GM23248 (cell line): Measurements from ENCODE around the gene RFPL3. TPM values are rescaled to one million over a fixed set of nuclear protein-coding genes. Genes with fewer than 3 reads are reported as not detected.
A peak's percentile ranks its signal among the peaks of the same experiment; 100 is the strongest.
"Not testable (repeated sequence)": the region's sequence is repeated elsewhere in the genome, so short reads cannot be mapped to it uniquely, and the experiment has no call there.

Experiments
- DNase-seq: peaks from one replicate; pipeline ENCODE4 v3.0.0-alpha.2; 2015
- H2AFZ ChIP-seq: fragments of 200-600 bp; sonication (generic); 2 replicates; pipeline ENCODE4 v1.6.1; 2016; ENCODE audit warnings: antibody characterized with exemption
- H3F3A ChIP-seq: fragments of 200-600 bp; sonication (generic); 2 replicates; pipeline ENCODE4 v1.6.1; 2016; ENCODE audit warnings: mild to moderate bottlenecking, antibody characterized with exemption, mixed run types; ENCODE audit not compliant: insufficient read depth
- H3K27ac ChIP-seq: fragments of 200-600 bp; sonication (generic); 2 replicates; pipeline ENCODE4 v1.5.1; 2016; ENCODE audit warnings: mild to moderate bottlenecking
- H3K27me3 ChIP-seq: fragments of 200-600 bp; sonication (generic); replicated peaks from 2 replicates; pipeline ENCODE4 v1.6.1; 2016; ENCODE audit warnings: mild to moderate bottlenecking; ENCODE audit not compliant: insufficient read depth
- H3K36me3 ChIP-seq: fragments of 200-600 bp; sonication (generic); 2 replicates; pipeline ENCODE4 v1.6.1; 2016; ENCODE audit warnings: low read depth, mild to moderate bottlenecking
- H3K4me1 ChIP-seq: fragments of 200-600 bp; sonication (generic); 2 replicates; pipeline ENCODE4 v1.6.1; 2016; ENCODE audit warnings: mild to moderate bottlenecking; ENCODE audit not compliant: insufficient read depth
- H3K4me2 ChIP-seq: fragments of 200-600 bp; sonication (generic); one replicate; pipeline ENCODE4 v1.6.1; 2016; ENCODE audit warnings: mild to moderate bottlenecking; ENCODE audit not compliant: unreplicated experiment
- H3K4me3 ChIP-seq: fragments of 200-600 bp; sonication (generic); 2 replicates; pipeline ENCODE4 v1.5.1; 2016; ENCODE audit warnings: mild to moderate bottlenecking
- H3K79me2 ChIP-seq: fragments of 200-600 bp; sonication (generic); 2 replicates; pipeline ENCODE4 v1.6.1; 2016; ENCODE audit warnings: mild to moderate bottlenecking; ENCODE audit not compliant: insufficient read depth
- H3K9ac ChIP-seq: fragments of 200-600 bp; sonication (generic); 2 replicates; pipeline ENCODE4 v1.6.1; 2016; ENCODE audit warnings: mild to moderate bottlenecking
- H3K9me2 ChIP-seq: fragments of 200-600 bp; sonication (generic); 2 replicates; pipeline ENCODE4 v1.6.1; 2016; ENCODE audit warnings: mixed run types, mild to moderate bottlenecking, moderate library complexity; ENCODE audit not compliant: insufficient read depth
- H3K9me3 ChIP-seq: fragments of 200-600 bp; sonication (generic); one replicate; pipeline ENCODE4 v1.6.1; 2017; ENCODE audit warnings: low read depth
- H4K20me1 ChIP-seq: fragments of 200-600 bp; sonication (generic); 2 replicates; pipeline ENCODE4 v1.6.0; 2016; ENCODE audit not compliant: insufficient read depth
- EZH2 ChIP-seq: fragments of 200-600 bp; sonication (generic); IDR thresholded peaks from 2 replicates; pipeline ENCODE4 v1.6.1; 2018; ENCODE audit warnings: antibody characterized with exemption, mild to moderate bottlenecking; ENCODE audit not compliant: insufficient read depth, poor library complexity, severe bottlenecking
- EZH2phosphoT487 ChIP-seq: fragments of 200-600 bp; sonication (generic); IDR thresholded peaks from 2 replicates; pipeline ENCODE4 v1.6.1; 2018; ENCODE audit warnings: antibody characterized with exemption, moderate library complexity, mild to moderate bottlenecking, low read depth; ENCODE audit not compliant: insufficient read depth
- WGBS, 2 experiments: methylation state at CpG; one replicate each; pipeline ENCODE4 v1.1.6; 2015 to 2017; ENCODE audit warnings: low lambda C conversion rate in 2 of 2, low coverage in 1 of 2; ENCODE audit errors: missing lambda C conversion rate in 2 of 2; 5-methylcytosine and 5-hydroxymethylcytosine counted together
- in situ Hi-C: fragments of 300-500 bp; cut with MboI; formaldehyde crosslinking; loops from 2 replicates; pipeline ENCODE4 v1.15.0; 2020
- polyA plus RNA-seq: library from polyadenylated mRNA; unstranded; fragments of >200 nt; fragmentation: Nextera tagmentation; extraction: Ambion mirVana; gene quantifications from 2 replicates; pipeline ENCODE4 v1.2.1, GENCODE V29; 2016
- total RNA-seq: library from RNA; depleted of rRNA; stranded (reverse); fragments of >200 nt; shearing (Covaris generic); gene quantifications from 2 replicates; pipeline ENCODE4 v1.2.3, GENCODE V29; 2014

Gene RFPL3
- total and polyA plus RNA-seq, 2 experiments from 2014 or later, result not detected

DNA sequence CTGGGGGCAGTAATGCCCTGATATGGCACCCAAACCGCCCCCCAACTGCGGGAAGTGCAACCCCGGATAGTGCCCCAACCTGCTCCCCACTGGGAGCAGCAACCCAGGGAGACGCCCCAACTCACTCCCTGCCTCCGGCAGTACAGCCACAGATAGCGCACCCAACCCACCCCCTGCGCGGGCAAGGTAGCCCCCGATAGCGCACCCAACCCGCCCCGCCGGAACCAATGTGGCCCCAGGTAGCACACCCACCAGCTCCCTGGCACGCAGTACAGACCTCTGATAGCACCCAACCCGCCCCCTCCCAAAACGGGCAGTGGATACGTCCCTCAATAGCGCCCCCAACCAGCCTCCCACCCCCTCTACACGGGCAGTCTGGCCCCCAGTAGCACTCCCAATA is 3.8 kb upstream of the RFPL3 start:
- in situ Hi-C loops, result no loop called here
- no peak overlapping the region for H3K4me2 ChIP-seq
- H3K27ac ChIP-seq, result no peak overlapping the region
- TF ChIP-seq EZH2 (no peak), EZH2phosphoT487 (no peak)
- no peaks in the 10 kb centered on the region for H3K27me3 ChIP-seq
- no peaks in the 10 kb centered on the region for H3K79me2 ChIP-seq
- H3K9me2 ChIP-seq, result no peaks in the 10 kb centered on the region
- 89 to 92% methylated on average over 6 to 19 of the region's 19 CpGs for WGBS, 2 experiments
- H3F3A ChIP-seq, result no peaks in the 10 kb centered on the region
- H3K9ac ChIP-seq, result no peak overlapping the region
- H3K4me3 ChIP-seq, result no peak overlapping the region
- H4K20me1 ChIP-seq, result no peaks in the 10 kb centered on the region
- no peaks in the 10 kb centered on the region for H3K4me1 ChIP-seq
- H3K9me3 ChIP-seq, result no peaks in the 10 kb centered on the region
- H2AFZ ChIP-seq, result no peak overlapping the region
- DNase-seq, result no peak
- no peaks in the 10 kb centered on the region for H3K36me3 ChIP-seq

DNA sequence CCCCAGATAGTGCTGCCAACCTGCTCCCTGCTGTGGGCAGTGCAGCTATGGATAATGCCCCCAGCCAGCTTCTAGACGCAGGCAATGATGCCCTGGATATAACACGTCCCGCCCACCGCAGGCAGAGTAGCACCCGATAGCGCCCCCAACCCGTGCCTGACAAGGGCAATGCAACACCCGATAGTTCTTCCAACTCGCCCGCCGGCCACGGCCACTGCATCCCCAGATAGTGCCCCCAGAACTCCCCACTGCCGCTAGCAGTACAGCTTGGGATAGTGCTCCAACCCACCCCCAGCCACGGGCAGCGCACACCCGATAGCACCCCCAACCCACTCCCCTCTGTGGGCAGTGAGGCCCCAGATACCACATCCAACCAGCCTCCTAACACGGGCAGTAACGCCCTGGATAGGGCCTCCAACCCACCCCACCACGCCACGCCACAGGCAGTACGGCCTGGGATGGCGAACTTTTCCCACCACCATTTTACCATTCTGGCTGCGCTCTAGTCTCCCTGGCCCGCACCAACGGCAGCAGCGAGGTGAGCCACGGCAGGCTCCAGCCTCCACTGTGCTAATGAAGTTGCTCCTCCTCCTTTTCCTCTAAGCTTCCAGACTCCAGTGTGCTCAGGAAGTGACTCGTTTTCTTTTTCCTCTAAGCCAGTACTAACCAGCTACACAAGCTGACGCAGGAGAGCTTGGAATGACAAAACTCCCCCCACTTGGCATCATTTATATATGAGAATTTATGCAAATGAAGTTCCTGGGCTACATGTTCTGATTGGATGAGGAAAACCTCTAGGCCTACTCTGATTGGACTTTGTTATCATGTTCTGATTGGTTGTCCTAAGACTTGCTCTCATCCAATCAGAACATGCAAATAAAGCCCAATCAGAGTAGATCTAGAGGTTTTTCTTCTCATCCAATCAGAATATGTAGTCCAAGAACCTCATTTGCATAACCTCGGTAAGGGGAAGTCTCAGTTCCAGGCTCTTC is 3.0 kb upstream of the RFPL3 start:
- Histone ChIP-seq H3K9me3 (no peaks in the 10 kb centered on the region), H3K36me3 (no peaks in the 10 kb centered on the region), H4K20me1 (no peaks in the 10 kb centered on the region), H3K9me2 (no peaks in the 10 kb centered on the region), H3K4me1 (no peaks in the 10 kb centered on the region), H2AFZ (no peak overlapping the region), H3K9ac (no peak overlapping the region), H3K27me3 (no peaks in the 10 kb centered on the region), H3K4me2 (no peak overlapping the region), H3K27ac (no peak overlapping the region), H3K79me2 (no peaks in the 10 kb centered on the region), H3K4me3 (no peak overlapping the region), H3F3A (no peaks in the 10 kb centered on the region)
- in situ Hi-C loops, result no loop called here
- WGBS, 2 experiments, result 78 to 81% methylated on average over 29 to 30 of the region's 30 CpGs
- no peak for TF ChIP-seq EZH2
- no peak for TF ChIP-seq EZH2phosphoT487
- peak; percentile 51 for DNase-seq

DNA sequence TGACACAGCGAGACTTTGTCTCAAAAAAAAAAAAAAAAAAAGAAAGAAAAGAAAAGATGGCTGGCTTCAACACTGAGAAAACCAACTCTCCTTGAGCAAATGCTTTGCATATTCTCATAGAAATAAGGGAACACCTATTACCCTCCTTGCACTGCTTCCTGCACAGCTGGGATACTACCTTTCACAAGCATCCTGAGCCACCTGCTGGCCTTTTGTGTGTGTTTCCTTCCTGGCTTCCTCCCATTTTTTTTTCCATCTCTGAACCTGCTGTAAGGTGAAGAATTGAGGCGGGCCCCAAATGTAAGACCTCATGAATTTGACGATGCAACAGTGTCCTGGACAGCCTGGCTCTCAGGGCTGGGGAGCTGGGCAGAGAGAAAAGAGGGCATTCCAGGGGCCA is 1.9 kb upstream of the RFPL3 start:
- no peaks in the 10 kb centered on the region for H3K9me2 ChIP-seq
- no peak for DNase-seq
- no peaks in the 10 kb centered on the region for H4K20me1 ChIP-seq
- no peak overlapping the region for H3K27ac ChIP-seq
- H3F3A ChIP-seq, result no peaks in the 10 kb centered on the region
- H3K4me3 ChIP-seq, result no peak overlapping the region
- no peak overlapping the region for H3K4me2 ChIP-seq
- H3K9ac ChIP-seq, result no peak overlapping the region
- in situ Hi-C loops, result no loop called here
- no peaks in the 10 kb centered on the region for H3K27me3 ChIP-seq
- H3K79me2 ChIP-seq, result no peaks in the 10 kb centered on the region
- H3K4me1 ChIP-seq, result no peaks in the 10 kb centered on the region
- no peaks in the 10 kb centered on the region for H3K9me3 ChIP-seq
- no peaks in the 10 kb centered on the region for H3K36me3 ChIP-seq
- TF ChIP-seq EZH2, result no peak
- TF ChIP-seq EZH2phosphoT487, result no peak
- H2AFZ ChIP-seq, result no peak overlapping the region
- 48 to 64% methylated on average over 3 of the region's 3 CpGs for WGBS, 2 experiments

DNA sequence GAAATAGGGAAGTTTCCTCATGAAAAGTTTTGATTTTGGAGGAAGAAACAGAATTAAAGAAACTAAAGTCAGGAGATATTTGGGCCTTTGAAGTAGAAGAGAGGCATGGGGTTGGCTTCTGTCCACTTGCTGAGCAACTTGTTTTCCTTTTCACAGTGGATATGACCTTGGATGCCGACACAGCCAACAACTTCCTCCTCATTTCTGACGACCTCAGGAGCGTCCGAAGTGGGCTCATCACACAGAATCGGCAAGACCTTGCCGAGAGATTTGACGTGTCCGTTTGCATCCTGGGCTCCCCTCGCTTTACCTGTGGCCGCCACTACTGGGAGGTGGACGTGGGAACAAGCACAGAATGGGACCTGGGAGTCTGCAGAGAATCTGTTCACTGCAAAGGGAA is 2.4 kb downstream of the RFPL3 start:
- H3K4me1 ChIP-seq, H3K36me3 ChIP-seq, H3K79me2 ChIP-seq, H3K27ac ChIP-seq, H3K9ac ChIP-seq, H3K9me3 ChIP-seq, H3K4me3 ChIP-seq, DNase-seq, H3F3A ChIP-seq, H4K20me1 ChIP-seq, H3K27me3 ChIP-seq, in situ Hi-C loops, H3K4me2 ChIP-seq, H2AFZ ChIP-seq, H3K9me2 ChIP-seq: not testable (repeated sequence)
- 55 to 59% methylated on average over 11 of the region's 11 CpGs for WGBS, 2 experiments
